H1 (cell line): ENCODE data around the gene MAGEA9B. TPM values are rescaled to one million over a fixed set of nuclear protein-coding genes. Genes with fewer than 3 reads are reported as not detected.

ENCODE experiments used
- BRCA1 ChIP-seq: IDR thresholded peaks from 2 replicates; pipeline ENCODE4 v1.6.1; 2012; ENCODE audit warnings: low read depth, low read length, improper control_type of control experiment
- CBX8 ChIP-seq: fragments of 300-800, 300-1000 bp; sonication (generic); IDR thresholded peaks from 2 replicates; pipeline ENCODE4 v1.7.1; 2016; ENCODE audit warnings: low read depth, low read length, borderline replicate concordance
- CREB1 ChIP-seq: IDR thresholded peaks from 2 replicates; pipeline ENCODE4 v1.6.1; 2012; ENCODE audit warnings: inconsistent platforms
- JUND ChIP-seq: IDR thresholded peaks from 2 replicates; pipeline ENCODE4 v1.6.1; 2011; ENCODE audit warnings: mild to moderate bottlenecking, improper control_type of control experiment, low read length
- SP1 ChIP-seq: IDR thresholded peaks from 2 replicates; pipeline ENCODE4 v1.6.1; 2011; ENCODE audit warnings: low read depth, low read length
- polyA plus RNA-seq, 7 experiments: library from polyadenylated mRNA; depleted of rRNA in 3 of 7; stranded (reverse) in 5 of 7; unstranded in 2 of 7; fragments of >200 nt in 5 of 7; fragments of 200-250 nt in 2 of 7; gene quantifications; 1 replicate in 5 of 7; 2 replicates in 1 of 7; 4 replicates in 1 of 7; pipeline versions ENCODE4 v1.2.1 to v1.2.3, GENCODE V29; 2011 to 2013; ENCODE audit warnings: missing spikeins in 2 of 7, mixed read lengths in 2 of 7
- total RNA-seq: library from RNA; stranded (reverse); fragmentation: NEBNext Ultra II Directional; extraction: Animal tissue kit (Norgen Biotek cat#: 25700); gene quantifications from 2 replicates; pipeline ENCODE4 v1.2.1, GENCODE V29; 2021

The MAGEA9B gene
- total and polyA plus RNA-seq, 2 of the 8 experiments (the other 6 are each of a cell fraction or from before 2014, with no cell fraction given), result 0.06 TPM; not detected in 1

DNA sequence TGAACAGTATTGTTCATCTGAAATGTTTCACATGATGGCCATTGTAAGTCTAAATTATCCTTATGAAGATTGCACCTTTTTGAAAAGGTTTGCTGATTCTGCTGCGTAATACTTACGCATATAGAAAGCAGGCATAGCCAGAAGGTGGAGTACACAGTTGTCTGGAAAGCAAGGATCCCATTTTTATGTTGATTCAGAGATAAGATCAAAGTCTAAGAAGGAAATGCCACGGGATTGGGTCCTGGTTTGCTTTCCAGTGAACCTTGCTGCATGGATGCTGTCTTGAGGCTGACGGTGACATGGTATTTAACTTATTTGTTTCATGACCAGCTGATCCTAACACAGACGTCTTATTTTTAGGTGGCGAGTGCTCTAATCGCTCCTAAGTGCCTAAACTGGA, 15.5 kb downstream of the MAGEA9B start (continued):
- no peak for TF ChIP-seq CBX8
- no peak for TF ChIP-seq CREB1
- TF ChIP-seq BRCA1, result no peak
- TF ChIP-seq SP1, result no peak
- TF ChIP-seq JUND, result no peak
